ENCODE data around the gene ARSI.

ARSI gene

GRCh38 chr5:150323819-150324218 lies 21.1 kb upstream of the ARSI start:
- DNase-seq (ENCODE audit: low read depth in 1 of 2, low spot score in 1 of 2): no peak
- TF ChIP-seq GABPA (IDR thresholded peaks at IDR 0.05; ENCODE audit: low read depth) (no peak), CTCF (IDR thresholded peaks at IDR 0.05; ENCODE audit: insufficient read depth, low read length) (no peak), SPI1 (IDR thresholded peaks at IDR 0.05; ENCODE audit: borderline replicate concordance, low read depth) (no peak), POLR2AphosphoS5 (IDR thresholded peaks at IDR 0.05; ENCODE audit: low read depth) (no peak), REST (IDR thresholded peaks at IDR 0.05; ENCODE audit: insufficient replicate concordance, low read depth) (no peak)
- no peak overlapping the region for H3K4me3 ChIP-seq (replicated peaks; ENCODE audit: insufficient read depth, low read length)
- H3K27me3 ChIP-seq (ENCODE audit: insufficient read depth, poor library complexity, severe bottlenecking): no peaks in the 10 kb centered on the region
- no peak overlapping the region for H3K27ac ChIP-seq (replicated peaks)

GRCh38 chr5:150323092-150323491 lies 20.4 kb upstream of the ARSI start:
- DNase-seq (ENCODE audit: low read depth in 1 of 2, low spot score in 1 of 2): no peak
- no peak for TF ChIP-seq CTCF (IDR thresholded peaks at IDR 0.05; ENCODE audit: insufficient read depth, low read length)
- no peak for TF ChIP-seq POLR2AphosphoS5 (IDR thresholded peaks at IDR 0.05; ENCODE audit: low read depth)
- no peak for TF ChIP-seq GABPA (IDR thresholded peaks at IDR 0.05; ENCODE audit: low read depth)
- no peak for TF ChIP-seq REST (IDR thresholded peaks at IDR 0.05; ENCODE audit: insufficient replicate concordance, low read depth)
- TF ChIP-seq SPI1 (IDR thresholded peaks at IDR 0.05; ENCODE audit: borderline replicate concordance, low read depth): no peak
- Histone ChIP-seq H3K27ac (replicated peaks) (no peak overlapping the region), H3K27me3 (ENCODE audit: insufficient read depth, poor library complexity, severe bottlenecking) (no peaks in the 10 kb centered on the region), H3K4me3 (replicated peaks; ENCODE audit: insufficient read depth, low read length) (no peak overlapping the region)

- H3K27ac ChIP-seq (replicated peaks): no peak overlapping the region
- H3K27me3 ChIP-seq (ENCODE audit: insufficient read depth, poor library complexity, severe bottlenecking): no peaks in the 10 kb centered on the region
- DNase-seq (ENCODE audit: low read depth in 1 of 2, low spot score in 1 of 2): no peak
- TF ChIP-seq REST (IDR thresholded peaks at IDR 0.05; ENCODE audit: insufficient replicate concordance, low read depth) (no peak), SPI1 (IDR thresholded peaks at IDR 0.05; ENCODE audit: borderline replicate concordance, low read depth) (no peak), CTCF (IDR thresholded peaks at IDR 0.05; ENCODE audit: insufficient read depth, low read length) (no peak), GABPA (IDR thresholded peaks at IDR 0.05; ENCODE audit: low read depth) (no peak), POLR2AphosphoS5 (IDR thresholded peaks at IDR 0.05; ENCODE audit: low read depth) (no peak)
- no peak overlapping the region for H3K4me3 ChIP-seq (replicated peaks; ENCODE audit: insufficient read depth, low read length)
Measured at GRCh38 chr5:150322202-150322601, 19.5 kb upstream of the ARSI start.
